GF-D8 (cell line): ENCODE measurements around the gene FBLIM1.

ENCODE experiments used
- DNase-seq: peaks from one replicate; lab custom pipeline; 2025; lab: John Stamatoyannopoulos, UW

FBLIM1 gene

GRCh38 chr1:15748690-15749398 is 9.8 kb upstream of the FBLIM1 start:
- no peak for DNase-seq

- DNase-seq, result no peak
Measured at GRCh38 chr1:15749399-15750291, 8.9 kb upstream of the FBLIM1 start.

- no peak for DNase-seq
Measured at GRCh38 chr1:15750924-15751323, 7.7 kb upstream of the FBLIM1 start.

GRCh38 chr1:15751717-15752116 is 6.9 kb upstream of the FBLIM1 start:
- DNase-seq, result no peak

GRCh38 chr1:15753776-15754175 is 4.8 kb upstream of the FBLIM1 start:
- no peak for DNase-seq

- no peak for DNase-seq
Measured at GRCh38 chr1:15755021-15755645, 3.5 kb upstream of the FBLIM1 start.

- DNase-seq, result no peak
Measured at GRCh38 chr1:15755646-15756040, 3.0 kb upstream of the FBLIM1 start.

GRCh38 chr1:15756143-15757015 is 2.2 kb upstream of the FBLIM1 start:
- no peak for DNase-seq

- no peak for DNase-seq
Measured at GRCh38 chr1:15757016-15757543, 1.5 kb upstream of the FBLIM1 start.

- no peak for DNase-seq
Measured at GRCh38 chr1:15757575-15758342, 836 bp upstream of the FBLIM1 start.

- no peak for DNase-seq
Measured at GRCh38 chr1:15758953-15759661, 512 bp downstream of the FBLIM1 start.

GRCh38 chr1:15760520-15761211 is 2.1 kb downstream of the FBLIM1 start:
- no peak for DNase-seq

GRCh38 chr1:15761366-15762128 is 3.0 kb downstream of the FBLIM1 start:
- no peak for DNase-seq

GRCh38 chr1:15762546-15762945 is 4.0 kb downstream of the FBLIM1 start:
- no peak for DNase-seq

- no peak for DNase-seq
Measured at GRCh38 chr1:15764269-15764764, 5.7 kb downstream of the FBLIM1 start.

GRCh38 chr1:15764890-15765289 is 6.3 kb downstream of the FBLIM1 start:
- no peak for DNase-seq

- DNase-seq, result no peak
Measured at GRCh38 chr1:15765495-15766194, 7.0 kb downstream of the FBLIM1 start.

- no peak for DNase-seq
Measured at GRCh38 chr1:15767941-15768340, 9.3 kb downstream of the FBLIM1 start.
